Sigmoid colon (tissue), 4 donors: Measurements from ENCODE around the gene CDKN2AIPNL.

Source experiments
- POLR2AphosphoS5 ChIP-seq, 4 donors: sonication (generic); formaldehyde crosslinking; IDR thresholded peaks; one replicate each; pipeline ENCODE4 v1.6.1; 2017; ENCODE audit warnings: antibody characterized with exemption in 4 of 4
- TF ChIP-seq, protein P1 (sequence below), 4 experiments: fragments of 450-650 bp in 3 of 4; fragments of 200-600 bp in 1 of 4; IDR thresholded peaks; one replicate each; pipeline ENCODE4 v1.5.1; 2016 to 2019; ENCODE audit warnings: antibody characterized with exemption in 4 of 4, mild to moderate bottlenecking in 3 of 4, moderate library complexity in 2 of 4

- TF ChIP-seq, protein P1, sequence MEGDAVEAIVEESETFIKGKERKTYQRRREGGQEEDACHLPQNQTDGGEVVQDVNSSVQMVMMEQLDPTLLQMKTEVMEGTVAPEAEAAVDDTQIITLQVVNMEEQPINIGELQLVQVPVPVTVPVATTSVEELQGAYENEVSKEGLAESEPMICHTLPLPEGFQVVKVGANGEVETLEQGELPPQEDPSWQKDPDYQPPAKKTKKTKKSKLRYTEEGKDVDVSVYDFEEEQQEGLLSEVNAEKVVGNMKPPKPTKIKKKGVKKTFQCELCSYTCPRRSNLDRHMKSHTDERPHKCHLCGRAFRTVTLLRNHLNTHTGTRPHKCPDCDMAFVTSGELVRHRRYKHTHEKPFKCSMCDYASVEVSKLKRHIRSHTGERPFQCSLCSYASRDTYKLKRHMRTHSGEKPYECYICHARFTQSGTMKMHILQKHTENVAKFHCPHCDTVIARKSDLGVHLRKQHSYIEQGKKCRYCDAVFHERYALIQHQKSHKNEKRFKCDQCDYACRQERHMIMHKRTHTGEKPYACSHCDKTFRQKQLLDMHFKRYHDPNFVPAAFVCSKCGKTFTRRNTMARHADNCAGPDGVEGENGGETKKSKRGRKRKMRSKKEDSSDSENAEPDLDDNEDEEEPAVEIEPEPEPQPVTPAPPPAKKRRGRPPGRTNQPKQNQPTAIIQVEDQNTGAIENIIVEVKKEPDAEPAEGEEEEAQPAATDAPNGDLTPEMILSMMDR (IDR thresholded peaks at IDR 0.05) = no peak
- TF ChIP-seq POLR2AphosphoS5 (IDR thresholded peaks at IDR 0.05) = no peak
Measured at GRCh38 chr5:134370311-134370870, 41.3 kb downstream of the CDKN2AIPNL start.
